Thyroid gland (tissue), 4 donors: ENCODE measurements around the gene MMP13. TPM values are rescaled to one million over a fixed set of nuclear protein-coding genes. Genes with fewer than 3 reads are reported as not detected.

Experiments used
- DNase-seq, 2 donors: peaks; one replicate each; pipeline ENCODE4 v3.0.0-alpha.2; 2019
- H3K27ac ChIP-seq, 3 donors: fragments of 200-600 bp; sonication (generic); 1 replicate in 2 of 3; 2 replicates in 1 of 3; pipeline ENCODE4 v1.5.1; 2016 to 2019; ENCODE audit warnings: mild to moderate bottlenecking in 1 of 3, moderate library complexity in 1 of 3
- H3K27me3 ChIP-seq: fragments of 200-600 bp; sonication (generic); one replicate; pipeline ENCODE4 v1.5.1; 2019
- H3K36me3 ChIP-seq, 2 donors: fragments of 200-600 bp; sonication (generic); one replicate each; pipeline ENCODE4 v1.5.1; 2016 to 2019
- H3K4me1 ChIP-seq, 2 donors: fragments of 200-600 bp; sonication (generic); one replicate each; pipeline ENCODE4 v1.5.1; 2017 to 2019
- H3K4me3 ChIP-seq, 3 donors: fragments of 200-600 bp; sonication (generic); replicated peaks in 1 of 3; 1 replicate in 2 of 3; 2 replicates in 1 of 3; pipeline ENCODE4 v1.5.1; 2016; ENCODE audit warnings: mild to moderate bottlenecking in 1 of 3
- H3K9me3 ChIP-seq: fragments of 200-600 bp; sonication (generic); one replicate; pipeline ENCODE4 v1.5.1; 2017
- POLR2A ChIP-seq, 2 donors: fragments of 450-650 bp; IDR thresholded peaks; one replicate each; pipeline ENCODE4 v1.6.1; 2017; ENCODE audit warnings: antibody characterized with exemption in 2 of 2, mild to moderate bottlenecking in 2 of 2, moderate library complexity in 1 of 2
- WGBS, 2 donors: methylation state at CpG; one replicate each; pipeline ENCODE4 v1.1.5; 2017; 5-methylcytosine and 5-hydroxymethylcytosine counted together
- intact Hi-C: fragments of 100-400 bp; cut with DNase I; formaldehyde crosslinking; loops from one replicate; pipeline ENCODE4 v1.15.1; 2023
- total RNA-seq, 4 donors: library from RNA; depleted of rRNA; stranded (reverse); fragments of >200 nt; gene quantifications; one replicate each; pipeline ENCODE4 v1.2.3, GENCODE V29; 2016
- TF ChIP-seq, protein P1 (sequence below), 6 experiments: fragments of 200-600 bp in 3 of 6; fragments of 450-650 bp in 3 of 6; sonication (generic) in 3 of 6; IDR thresholded peaks; one replicate each; pipeline ENCODE4 v1.5.1; 2016 to 2019; ENCODE audit warnings: antibody characterized with exemption in 6 of 6, mild to moderate bottlenecking in 2 of 6, inconsistent platforms in 1 of 6, moderate library complexity in 1 of 6

Gene MMP13
- total RNA-seq, 4 donors from 2014 or later: not detected

DNA sequence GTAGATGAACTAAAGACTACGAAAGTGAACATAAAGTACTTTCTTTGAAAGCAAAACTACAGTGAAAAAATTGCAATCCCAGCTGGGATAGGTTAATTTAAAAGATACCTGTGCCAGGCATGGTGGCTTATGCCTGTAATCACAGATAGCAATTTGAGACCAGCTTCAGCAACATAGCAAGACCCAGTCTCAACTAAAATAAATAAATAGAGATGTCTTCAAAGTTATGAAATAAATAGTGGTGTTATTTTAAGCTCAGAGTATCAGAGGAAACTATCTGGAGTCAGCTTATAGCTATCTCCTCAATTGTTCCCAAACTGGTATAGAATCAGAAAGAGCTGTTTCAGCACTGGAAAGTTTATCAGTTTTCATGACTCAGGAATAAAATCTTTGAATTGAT, 17.3 kb upstream of the MMP13 start:
- intact Hi-C loops: no loop called here
- no peak overlapping the region for H3K27ac ChIP-seq
- no peaks in the 10 kb centered on the region for H3K9me3 ChIP-seq
- H3K27me3 ChIP-seq: no peaks in the 10 kb centered on the region
- no peaks in the 10 kb centered on the region for H3K4me1 ChIP-seq
- WGBS, 2 donors: 76 to 89% methylated on average over 1 of the region's 1 CpG
- DNase-seq: no peak
- no peaks in the 10 kb centered on the region for H3K36me3 ChIP-seq
- TF ChIP-seq, protein P1, sequence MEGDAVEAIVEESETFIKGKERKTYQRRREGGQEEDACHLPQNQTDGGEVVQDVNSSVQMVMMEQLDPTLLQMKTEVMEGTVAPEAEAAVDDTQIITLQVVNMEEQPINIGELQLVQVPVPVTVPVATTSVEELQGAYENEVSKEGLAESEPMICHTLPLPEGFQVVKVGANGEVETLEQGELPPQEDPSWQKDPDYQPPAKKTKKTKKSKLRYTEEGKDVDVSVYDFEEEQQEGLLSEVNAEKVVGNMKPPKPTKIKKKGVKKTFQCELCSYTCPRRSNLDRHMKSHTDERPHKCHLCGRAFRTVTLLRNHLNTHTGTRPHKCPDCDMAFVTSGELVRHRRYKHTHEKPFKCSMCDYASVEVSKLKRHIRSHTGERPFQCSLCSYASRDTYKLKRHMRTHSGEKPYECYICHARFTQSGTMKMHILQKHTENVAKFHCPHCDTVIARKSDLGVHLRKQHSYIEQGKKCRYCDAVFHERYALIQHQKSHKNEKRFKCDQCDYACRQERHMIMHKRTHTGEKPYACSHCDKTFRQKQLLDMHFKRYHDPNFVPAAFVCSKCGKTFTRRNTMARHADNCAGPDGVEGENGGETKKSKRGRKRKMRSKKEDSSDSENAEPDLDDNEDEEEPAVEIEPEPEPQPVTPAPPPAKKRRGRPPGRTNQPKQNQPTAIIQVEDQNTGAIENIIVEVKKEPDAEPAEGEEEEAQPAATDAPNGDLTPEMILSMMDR (IDR thresholded peaks at IDR 0.05): no peak
- TF ChIP-seq POLR2A (IDR thresholded peaks at IDR 0.05): no peak
- H3K4me3 ChIP-seq: no peak overlapping the region

- H3K4me3 ChIP-seq: no peak overlapping the region
- H3K27ac ChIP-seq: no peak overlapping the region
- intact Hi-C loops: no loop called here
- no peaks in the 10 kb centered on the region for H3K9me3 ChIP-seq
- H3K4me1 ChIP-seq: no peaks in the 10 kb centered on the region
- TF ChIP-seq, protein P1 (IDR thresholded peaks at IDR 0.05): no peak
- TF ChIP-seq POLR2A (IDR thresholded peaks at IDR 0.05): no peak
- DNase-seq: no peak
- H3K27me3 ChIP-seq: no peaks in the 10 kb centered on the region
- H3K36me3 ChIP-seq: no peaks in the 10 kb centered on the region
Observed at GRCh38 chr11:102971766-102972165, 16.2 kb upstream of the MMP13 start.

GRCh38 chr11:102967497-102967896, 12.0 kb upstream of the MMP13 start:
- Histone ChIP-seq H3K4me3 (no peak overlapping the region), H3K9me3 (no peaks in the 10 kb centered on the region), H3K4me1 (no peaks in the 10 kb centered on the region), H3K27ac (no peak overlapping the region), H3K36me3 (no peaks in the 10 kb centered on the region), H3K27me3 (no peaks in the 10 kb centered on the region)
- intact Hi-C loops: no loop called here
- TF ChIP-seq, protein P1 (IDR thresholded peaks at IDR 0.05): no peak
- no peak for TF ChIP-seq POLR2A (IDR thresholded peaks at IDR 0.05)
- no peak for DNase-seq
- WGBS, 2 donors: 95 to 96% methylated on average over 1 of the region's 1 CpG

- TF ChIP-seq, protein P1 (IDR thresholded peaks at IDR 0.05): no peak
- TF ChIP-seq POLR2A (IDR thresholded peaks at IDR 0.05): no peak
- no peak for DNase-seq
- Histone ChIP-seq H3K27me3 (no peaks in the 10 kb centered on the region), H3K27ac (no peak overlapping the region), H3K36me3 (no peaks in the 10 kb centered on the region), H3K4me3 (no peak overlapping the region), H3K4me1 (no peaks in the 10 kb centered on the region), H3K9me3 (no peaks in the 10 kb centered on the region)
- intact Hi-C loops: no loop called here
Observed at GRCh38 chr11:102966011-102966410, 10.5 kb upstream of the MMP13 start.

GRCh38 chr11:102964867-102965266, 9.3 kb upstream of the MMP13 start:
- 58 to 70% methylated on average over 11 to 14 of the region's 14 CpGs for WGBS, 2 donors
- H3K4me3 ChIP-seq: no peak overlapping the region
- no peaks in the 10 kb centered on the region for H3K9me3 ChIP-seq
- TF ChIP-seq, protein P1 (IDR thresholded peaks at IDR 0.05): no peak
- TF ChIP-seq POLR2A (IDR thresholded peaks at IDR 0.05): no peak
- no peaks in the 10 kb centered on the region for H3K36me3 ChIP-seq
- DNase-seq: no peak
- H3K4me1 ChIP-seq: no peaks in the 10 kb centered on the region
- intact Hi-C loops: no loop called here
- H3K27ac ChIP-seq: no peak overlapping the region
- no peaks in the 10 kb centered on the region for H3K27me3 ChIP-seq
